Upper lobe of left lung (tissue), 6 donors: ENCODE measurements around the gene R3HDM2. TPM values are rescaled to one million over a fixed set of nuclear protein-coding genes. Genes with fewer than 3 reads are reported as not detected.

ENCODE experiments used
- ATAC-seq, 2 donors: fragments of 200-7000 bp; cut with Tn5 transposase; one replicate each; pipeline ENCODE4 v1.9.1; 2022; ENCODE audit warnings: mild to moderate bottlenecking in 2 of 2, moderate library complexity in 2 of 2; ENCODE audit not compliant: low FRiP score in 2 of 2
- DNase-seq, 2 donors: peaks; one replicate each; pipeline ENCODE4 v3.0.0-alpha.2; 2019 to 2020
- H3K27ac ChIP-seq, 4 donors: fragments of 200-600 bp; sonication (generic); one replicate each; pipeline ENCODE4 v1.5.1; 2016 to 2019
- H3K27me3 ChIP-seq, 4 donors: fragments of 200-600 bp; sonication (generic); one replicate each; pipeline ENCODE4 v1.5.1; 2017 to 2019
- H3K36me3 ChIP-seq, 4 donors: fragments of 200-600 bp; sonication (generic); one replicate each; pipeline ENCODE4 v1.5.1; 2016 to 2019
- H3K4me1 ChIP-seq, 4 donors: fragments of 200-600 bp; sonication (generic); one replicate each; pipeline ENCODE4 v1.5.1; 2018 to 2019
- H3K4me3 ChIP-seq, 4 donors: fragments of 200-600 bp; sonication (generic); one replicate each; pipeline ENCODE4 v1.5.1; 2017 to 2019; ENCODE audit warnings: mild to moderate bottlenecking in 2 of 4, moderate library complexity in 1 of 4
- H3K9me3 ChIP-seq, 4 donors: fragments of 200-600 bp; sonication (generic); one replicate each; pipeline ENCODE4 v1.5.1; 2018 to 2019
- EP300 ChIP-seq, 4 donors: sonication (generic); formaldehyde crosslinking; IDR thresholded peaks; one replicate each; pipeline ENCODE4 v1.5.1; 2017; ENCODE audit warnings: antibody characterized with exemption in 4 of 4, control low read depth in 2 of 4
- POLR2A ChIP-seq, 4 donors: fragments of 450-650 bp; IDR thresholded peaks; one replicate each; pipeline ENCODE4 v1.5.1; 2016 to 2017; ENCODE audit warnings: antibody characterized with exemption in 4 of 4, mild to moderate bottlenecking in 2 of 4
- POLR2AphosphoS5 ChIP-seq, 2 donors: sonication (generic); formaldehyde crosslinking; IDR thresholded peaks; one replicate each; pipeline ENCODE4 v1.5.1; 2017; ENCODE audit warnings: antibody characterized with exemption in 2 of 2
- WGBS, 2 donors: methylation state at CpG; one replicate each; pipeline ENCODE4 v1.1.5; 2017 to 2018; 5-methylcytosine and 5-hydroxymethylcytosine counted together
- total RNA-seq, 6 donors: library from RNA; depleted of rRNA in 4 of 6; stranded (reverse); fragments of >200 nt in 4 of 6; gene quantifications; one replicate each; pipeline versions ENCODE4 v1.1.0 to v1.2.1, GENCODE V29; 2016 to 2021
- TF ChIP-seq, protein P1 (sequence below), 6 experiments: fragments of 450-650 bp in 4 of 6; fragments of 200-600 bp in 2 of 6; sonication (generic) in 2 of 6; IDR thresholded peaks; one replicate each; pipeline ENCODE4 v1.5.1; 2016 to 2019; ENCODE audit warnings: antibody characterized with exemption in 6 of 6
- donor health status: DM: no; HTN: no; CAD: no; lungs with moderate emphysema.
- donor health status: DM: no; HTN: yes; CAD: no; lungs with severe emphysema.

The R3HDM2 gene
- total RNA-seq, 6 donors from 2014 or later: 39.2 to 94.3 (median 59.2) TPM

DNA sequence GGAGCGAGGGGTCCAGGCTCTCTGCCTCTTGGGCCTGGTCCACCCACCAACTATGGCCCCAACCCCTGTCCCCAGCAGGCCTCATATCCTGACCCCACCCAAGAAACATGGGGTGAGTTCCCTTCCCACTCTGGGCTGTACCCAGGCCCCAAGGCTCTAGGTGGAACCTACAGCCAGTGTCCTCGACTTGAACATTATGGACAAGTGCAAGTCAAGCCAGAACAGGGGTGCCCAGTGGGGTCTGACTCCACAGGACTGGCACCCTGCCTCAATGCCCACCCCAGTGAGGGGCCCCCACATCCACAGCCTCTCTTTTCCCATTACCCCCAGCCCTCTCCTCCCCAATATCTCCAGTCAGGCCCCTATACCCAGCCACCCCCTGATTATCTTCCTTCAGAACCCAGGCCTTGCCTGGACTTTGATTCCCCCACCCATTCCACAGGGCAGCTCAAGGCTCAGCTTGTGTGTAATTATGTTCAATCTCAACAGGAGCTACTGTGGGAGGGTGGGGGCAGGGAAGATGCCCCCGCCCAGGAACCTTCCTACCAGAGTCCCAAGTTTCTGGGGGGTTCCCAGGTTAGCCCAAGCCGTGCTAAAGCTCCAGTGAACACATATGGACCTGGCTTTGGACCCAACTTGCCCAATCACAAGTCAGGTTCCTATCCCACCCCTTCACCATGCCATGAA is 40.3 kb upstream of the R3HDM2 start:
- Histone ChIP-seq H3K27ac (no peak overlapping the region), H3K9me3 (no peaks in the 10 kb centered on the region), H3K36me3 (peaks cover 0 to 14% (median 1%) of the 10 kb centered on the region in 4 donors), H3K27me3 (peaks cover 0 to 18% (median 3%) of the 10 kb centered on the region in 4 donors), H3K4me3 (no peak overlapping the region), H3K4me1 (peaks cover 12 to 18% (median 14%) of the 10 kb centered on the region in 4 donors)
- ATAC-seq (peak in 1 of 2 donors; percentile 7), DNase-seq (no peak)
- 60 to 80% methylated on average over 1 to 4 of the region's 4 CpGs for WGBS, 2 donors
- TF ChIP-seq POLR2AphosphoS5 (IDR thresholded peaks at IDR 0.05): no peak
- TF ChIP-seq, protein P1, sequence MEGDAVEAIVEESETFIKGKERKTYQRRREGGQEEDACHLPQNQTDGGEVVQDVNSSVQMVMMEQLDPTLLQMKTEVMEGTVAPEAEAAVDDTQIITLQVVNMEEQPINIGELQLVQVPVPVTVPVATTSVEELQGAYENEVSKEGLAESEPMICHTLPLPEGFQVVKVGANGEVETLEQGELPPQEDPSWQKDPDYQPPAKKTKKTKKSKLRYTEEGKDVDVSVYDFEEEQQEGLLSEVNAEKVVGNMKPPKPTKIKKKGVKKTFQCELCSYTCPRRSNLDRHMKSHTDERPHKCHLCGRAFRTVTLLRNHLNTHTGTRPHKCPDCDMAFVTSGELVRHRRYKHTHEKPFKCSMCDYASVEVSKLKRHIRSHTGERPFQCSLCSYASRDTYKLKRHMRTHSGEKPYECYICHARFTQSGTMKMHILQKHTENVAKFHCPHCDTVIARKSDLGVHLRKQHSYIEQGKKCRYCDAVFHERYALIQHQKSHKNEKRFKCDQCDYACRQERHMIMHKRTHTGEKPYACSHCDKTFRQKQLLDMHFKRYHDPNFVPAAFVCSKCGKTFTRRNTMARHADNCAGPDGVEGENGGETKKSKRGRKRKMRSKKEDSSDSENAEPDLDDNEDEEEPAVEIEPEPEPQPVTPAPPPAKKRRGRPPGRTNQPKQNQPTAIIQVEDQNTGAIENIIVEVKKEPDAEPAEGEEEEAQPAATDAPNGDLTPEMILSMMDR (IDR thresholded peaks at IDR 0.05): no peak
- TF ChIP-seq POLR2A (IDR thresholded peaks at IDR 0.05): no peak
- no peak for TF ChIP-seq EP300 (IDR thresholded peaks at IDR 0.05)

DNA sequence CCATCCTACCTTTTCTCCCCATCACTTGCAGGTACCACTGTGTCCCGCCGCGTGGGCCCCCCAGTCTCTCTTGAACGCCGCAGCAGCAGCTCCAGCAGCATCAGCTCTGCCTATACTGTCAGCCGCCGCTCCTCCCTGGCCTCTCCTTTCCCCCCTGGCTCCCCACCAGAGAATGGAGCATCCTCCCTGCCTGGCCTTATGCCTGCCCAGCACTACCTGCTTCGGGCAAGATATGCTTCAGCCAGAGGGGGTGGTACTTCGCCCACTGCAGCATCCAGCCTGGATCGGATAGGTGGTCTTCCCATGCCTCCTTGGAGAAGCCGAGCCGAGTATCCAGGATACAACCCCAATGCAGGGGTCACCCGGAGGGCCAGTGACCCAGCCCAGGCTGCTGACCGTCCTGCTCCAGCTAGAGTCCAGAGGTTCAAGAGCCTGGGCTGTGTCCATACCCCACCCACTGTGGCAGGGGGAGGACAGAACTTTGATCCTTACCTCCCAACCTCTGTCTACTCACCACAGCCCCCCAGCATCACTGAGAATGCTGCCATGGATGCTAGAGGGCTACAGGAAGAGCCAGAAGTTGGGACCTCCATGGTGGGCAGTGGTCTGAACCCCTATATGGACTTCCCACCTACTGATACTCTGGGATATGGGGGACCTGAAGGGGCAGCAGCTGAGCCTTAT is 39.6 kb upstream of the R3HDM2 start:
- ATAC-seq (no peak), DNase-seq (no peak)
- Histone ChIP-seq H3K27ac (no peak overlapping the region), H3K4me3 (no peak overlapping the region), H3K4me1 (peaks cover 6 to 11% (median 8%) of the 10 kb centered on the region in 4 donors), H3K36me3 (peaks cover 0 to 14% (median 1%) of the 10 kb centered on the region in 4 donors), H3K27me3 (peaks cover 0 to 11% (median 0%) of the 10 kb centered on the region in 4 donors), H3K9me3 (no peaks in the 10 kb centered on the region)
- TF ChIP-seq, protein P1 (IDR thresholded peaks at IDR 0.05): no peak
- TF ChIP-seq EP300 (IDR thresholded peaks at IDR 0.05) (no peak), POLR2A (IDR thresholded peaks at IDR 0.05) (no peak), POLR2AphosphoS5 (IDR thresholded peaks at IDR 0.05) (no peak)
- 93 to 95% methylated on average over 8 to 14 of the region's 14 CpGs for WGBS, 2 donors

DNA sequence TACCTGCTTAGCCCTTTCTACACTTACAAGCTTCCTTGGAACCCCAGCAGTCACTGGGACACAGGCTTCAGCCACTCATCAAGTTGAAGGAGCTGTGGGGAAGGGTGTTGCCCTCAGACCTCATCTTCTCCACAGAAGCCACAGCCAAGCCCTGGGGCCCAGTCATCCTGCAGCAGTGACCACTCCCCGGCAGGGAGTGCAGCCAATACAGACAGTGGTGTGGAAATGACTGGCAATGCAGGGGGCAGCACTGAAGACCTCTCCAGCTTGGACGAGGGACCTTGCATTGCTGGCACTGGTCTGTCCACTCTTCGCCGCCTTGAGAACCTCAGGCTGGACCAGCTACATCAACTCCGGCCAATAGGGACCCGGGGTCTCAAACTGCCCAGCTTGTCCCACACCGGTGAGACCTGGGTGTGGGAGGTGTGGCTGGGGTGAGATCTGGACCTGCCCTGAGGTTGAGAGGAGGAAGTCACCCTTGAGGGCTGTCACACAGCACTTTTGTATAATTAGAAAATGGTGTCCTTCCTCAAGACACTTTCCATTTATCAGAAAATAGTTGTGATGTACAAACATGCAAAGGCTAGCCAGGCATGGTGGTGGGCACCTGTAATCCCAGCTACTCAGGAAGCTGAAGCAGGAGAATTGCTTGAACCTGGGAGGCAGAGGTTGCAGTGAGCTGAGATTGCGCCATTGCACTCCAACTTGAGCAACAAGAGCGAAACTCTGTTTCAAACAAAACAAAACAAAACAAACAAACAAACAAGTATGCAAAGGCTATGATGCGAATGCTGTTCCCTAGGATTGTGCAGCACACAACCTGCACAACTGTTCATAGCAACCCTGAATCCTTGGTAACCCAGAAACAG is 38.7 kb upstream of the R3HDM2 start:
- no peak for ATAC-seq
- no peak for TF ChIP-seq POLR2AphosphoS5 (IDR thresholded peaks at IDR 0.05)
- TF ChIP-seq, protein P1 (IDR thresholded peaks at IDR 0.05): no peak
- no peak for TF ChIP-seq POLR2A (IDR thresholded peaks at IDR 0.05)
- no peak for TF ChIP-seq EP300 (IDR thresholded peaks at IDR 0.05)
- peaks cover 0 to 14% (median 0%) of the 10 kb centered on the region in 4 donors for H3K36me3 ChIP-seq
- WGBS, 2 donors: 74 to 84% methylated on average over 10 of the region's 10 CpGs
- H3K4me3 ChIP-seq: no peak overlapping the region
- DNase-seq: no peak
- H3K27ac ChIP-seq: no peak overlapping the region
- peaks cover 0 to 3% (median 0%) of the 10 kb centered on the region in 4 donors for H3K27me3 ChIP-seq
- H3K4me1 ChIP-seq: peaks cover 0 to 2% (median under 1%) of the 10 kb centered on the region in 4 donors
- no peaks in the 10 kb centered on the region for H3K9me3 ChIP-seq

DNA sequence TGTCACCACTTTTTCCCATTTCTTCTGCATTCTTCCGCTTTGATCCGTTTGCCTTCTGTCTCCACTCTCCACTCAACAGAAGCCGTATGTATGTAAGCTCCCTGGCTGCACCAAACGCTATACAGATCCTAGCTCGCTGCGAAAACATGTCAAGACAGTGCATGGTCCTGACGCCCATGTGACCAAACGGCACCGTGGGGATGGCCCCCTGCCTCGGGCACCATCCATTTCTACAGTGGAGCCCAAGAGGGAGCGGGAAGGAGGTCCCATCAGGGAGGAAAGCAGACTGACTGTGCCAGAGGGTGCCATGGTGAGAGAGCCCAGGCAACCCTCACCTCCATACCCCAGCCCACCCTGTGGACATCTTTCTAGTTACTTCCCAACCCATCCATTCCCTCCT is 37.1 kb upstream of the R3HDM2 start:
- peaks cover 0 to 14% (median 0%) of the 10 kb centered on the region in 4 donors for H3K36me3 ChIP-seq
- no peak overlapping the region for H3K4me3 ChIP-seq
- H3K27ac ChIP-seq: no peak overlapping the region
- no peaks in the 10 kb centered on the region for H3K27me3 ChIP-seq
- peaks cover 0 to 1% (median 0%) of the 10 kb centered on the region in 4 donors for H3K4me1 ChIP-seq
- WGBS, 2 donors: 79 to 85% methylated on average over 11 of the region's 11 CpGs
- DNase-seq (no peak), ATAC-seq (no peak)
- TF ChIP-seq EP300 (IDR thresholded peaks at IDR 0.05) (no peak), POLR2A (IDR thresholded peaks at IDR 0.05) (no peak), POLR2AphosphoS5 (IDR thresholded peaks at IDR 0.05) (no peak)
- TF ChIP-seq, protein P1 (IDR thresholded peaks at IDR 0.05): no peak
- no peaks in the 10 kb centered on the region for H3K9me3 ChIP-seq
